ENCODE measurements around the gene IFI6.

DNA sequence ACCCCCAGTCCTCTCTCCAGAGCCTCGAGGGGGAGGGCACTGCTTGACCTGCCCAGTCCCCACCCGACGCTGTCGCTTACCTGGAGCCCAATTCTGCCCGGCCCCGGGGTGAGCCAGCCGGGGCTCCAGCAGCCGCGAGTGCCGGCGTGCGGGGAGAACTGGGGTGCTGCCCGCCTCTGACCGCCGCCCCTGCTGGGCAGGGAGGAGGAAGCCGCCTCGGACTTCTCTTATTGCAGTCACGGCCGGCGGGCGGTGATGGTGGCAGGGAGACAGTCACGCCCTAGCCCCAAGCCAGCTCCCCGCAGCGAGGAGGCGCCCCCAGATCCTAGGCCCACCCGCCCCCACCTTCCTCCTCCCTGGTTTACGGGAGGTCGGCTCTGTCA lies 37.0 kb downstream of the IFI6 start, which contains the start of gene FGR:
- no peak for TF ChIP-seq EZH2 (IDR thresholded peaks at IDR 0.05; ENCODE audit: insufficient read depth, poor library complexity, severe bottlenecking)
- TF ChIP-seq EZH2phosphoT487 (IDR thresholded peaks at IDR 0.05; ENCODE audit: insufficient read depth, low read depth) = no peak
